GM12873 (cell line): Measurements from ENCODE around the gene HNF1B.
A peak's percentile ranks its signal among the peaks of the same experiment; 100 is the strongest.

Source experiments
- CTCF ChIP-seq: IDR thresholded peaks from 2 replicates; pipeline ENCODE4 v1.5.1; 2012; ENCODE audit warnings: low read depth, mild to moderate bottlenecking, moderate library complexity, low read length, control low read depth; ENCODE audit not compliant: insufficient read depth; ENCODE audit errors: missing control alignments

Gene HNF1B

GRCh38 chr17:37787055-37787757 lies 42.3 kb upstream of the HNF1B start:
- TF ChIP-seq CTCF = no peak

- TF ChIP-seq CTCF = no peak
Measured at GRCh38 chr17:37786481-37786880, 41.6 kb upstream of the HNF1B start.

GRCh38 chr17:37781451-37781850 lies 36.6 kb upstream of the HNF1B start:
- no peak for TF ChIP-seq CTCF

GRCh38 chr17:37779554-37779953 lies 34.7 kb upstream of the HNF1B start:
- no peak for TF ChIP-seq CTCF

- TF ChIP-seq CTCF = no peak
Measured at GRCh38 chr17:37774504-37774903, 29.6 kb upstream of the HNF1B start.

GRCh38 chr17:37772982-37773381 lies 28.1 kb upstream of the HNF1B start:
- TF ChIP-seq CTCF = no peak

GRCh38 chr17:37770631-37771518 lies 26.0 kb upstream of the HNF1B start:
- peak; percentile 77 for TF ChIP-seq CTCF
